HG03565 (cell line): ENCODE results near the gene KRTAP5-11.
"Not testable (repeated sequence)": the region's sequence is repeated elsewhere in the genome, so short reads cannot be mapped to it uniquely, and the experiment has no call there.

Source experiments
- ATAC-seq: cut with Tn5 transposase; IDR thresholded peaks from one replicate; pipeline ENCODE4 v1.9.1; 2021; ENCODE audit warnings: mild to moderate bottlenecking, moderate library complexity; ENCODE audit not compliant: unreplicated experiment

KRTAP5-11 gene

GRCh38 chr11:71557257-71557656 is 25.4 kb downstream of the KRTAP5-11 start:
- ATAC-seq = no peak

DNA sequence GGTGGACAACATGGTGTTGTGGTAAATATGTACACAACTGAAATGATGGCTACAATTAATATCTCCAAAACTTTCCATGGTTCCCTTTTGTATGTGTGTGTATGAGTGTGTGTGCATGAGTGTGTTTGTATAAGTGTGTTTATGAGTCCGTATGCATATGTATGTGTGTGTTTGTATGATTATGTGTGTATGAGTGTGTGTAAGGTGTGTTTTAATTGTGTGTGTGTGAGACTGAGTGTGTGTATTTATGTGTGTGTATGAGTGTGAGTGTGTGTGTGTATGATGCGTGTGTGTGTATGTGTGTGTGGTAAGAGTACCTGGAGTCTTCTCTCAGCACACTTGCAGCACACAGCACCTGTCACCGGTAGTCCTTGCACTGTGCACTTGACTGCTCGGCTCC is 26.7 kb downstream of the KRTAP5-11 start:
- ATAC-seq = no peak

DNA sequence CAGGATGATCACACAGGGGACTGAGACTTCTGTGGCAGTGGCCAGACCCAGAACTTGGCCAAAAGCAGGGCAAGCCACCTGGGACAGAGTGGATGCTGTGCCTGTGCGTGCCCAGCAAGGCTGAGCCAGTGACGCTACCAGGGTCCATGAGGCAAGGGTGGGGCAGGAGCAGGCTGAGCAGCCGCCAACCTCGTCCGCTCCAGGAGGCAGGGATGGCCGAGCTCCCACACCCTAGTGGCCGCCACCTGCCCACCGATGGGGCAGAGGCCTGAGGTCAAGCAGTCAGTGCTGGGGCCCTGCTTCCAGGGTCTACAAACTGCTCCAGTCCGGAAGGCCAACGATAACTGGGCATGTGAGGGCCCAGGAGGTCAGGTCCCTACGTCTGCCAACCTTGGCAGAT is 27.2 kb downstream of the KRTAP5-11 start:
- ATAC-seq = no peak

DNA sequence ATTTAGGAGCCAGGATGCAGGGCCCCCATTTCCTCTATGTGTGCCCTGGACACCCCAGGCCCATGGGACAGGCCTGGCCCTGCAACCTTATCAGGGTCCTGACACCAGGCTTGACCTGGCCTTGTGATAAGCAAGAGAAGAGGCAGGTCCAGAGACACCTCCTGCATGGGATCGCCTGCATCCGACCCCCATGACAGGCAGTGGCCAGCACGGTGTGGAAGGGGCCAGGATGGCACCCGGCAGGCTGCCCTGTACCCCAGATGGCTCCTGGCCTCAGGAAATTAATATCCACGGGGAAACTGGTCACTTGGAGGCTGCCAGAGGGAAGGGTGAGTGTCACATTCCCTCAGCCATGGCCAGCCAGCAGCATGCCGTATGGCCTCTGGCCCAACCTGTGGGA is 27.7 kb downstream of the KRTAP5-11 start:
- no peak for ATAC-seq

GRCh38 chr11:71551711-71552110 is 31.0 kb downstream of the KRTAP5-11 start:
- ATAC-seq = no peak

DNA sequence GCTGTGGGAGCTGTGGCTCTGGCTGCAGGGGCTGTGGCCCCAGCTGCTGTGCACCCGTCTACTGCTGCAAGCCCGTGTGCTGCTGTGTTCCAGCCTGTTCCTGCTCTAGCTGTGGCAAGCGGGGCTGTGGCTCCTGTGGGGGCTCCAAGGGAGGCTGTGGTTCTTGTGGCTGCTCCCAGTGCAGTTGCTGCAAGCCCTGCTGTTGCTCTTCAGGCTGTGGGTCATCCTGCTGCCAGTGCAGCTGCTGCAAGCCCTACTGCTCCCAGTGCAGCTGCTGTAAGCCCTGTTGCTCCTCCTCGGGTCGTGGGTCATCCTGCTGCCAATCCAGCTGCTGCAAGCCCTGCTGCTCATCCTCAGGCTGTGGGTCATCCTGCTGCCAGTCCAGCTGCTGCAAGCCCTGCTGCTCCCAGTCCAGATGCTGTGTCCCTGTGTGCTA is 33.9 kb downstream of the KRTAP5-11 start:
- no peak for ATAC-seq

DNA sequence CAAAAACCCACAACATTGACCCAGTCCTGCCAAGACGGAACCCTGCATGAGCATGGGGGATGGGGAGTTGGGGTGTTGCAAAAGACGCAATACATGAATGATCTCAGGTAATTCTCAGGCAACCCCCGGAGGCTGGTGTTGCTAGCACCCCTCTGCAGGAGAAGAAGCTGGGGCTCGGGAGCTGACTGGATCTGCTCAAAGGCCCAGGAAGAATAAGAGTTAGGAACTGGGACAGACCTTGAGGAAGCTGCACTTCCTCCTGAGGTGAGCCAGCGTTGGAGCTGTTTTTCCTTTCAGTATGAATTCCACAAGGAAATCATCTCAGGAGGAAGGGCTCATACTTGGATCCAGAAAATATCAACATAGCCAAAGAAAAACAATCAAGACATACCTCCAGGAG is 34.6 kb downstream of the KRTAP5-11 start, which contains the start of gene KRTAP5-9:
KRTAP5-9 (plus strand) TSS at position 301 of the 400 bp plus-strand sequence. CDS start 238 bp downstream, outside the sequence.
- no peak for ATAC-seq

- no peak for ATAC-seq
Measured at GRCh38 chr11:71545405-71545966, 37.2 kb downstream of the KRTAP5-11 start.

DNA sequence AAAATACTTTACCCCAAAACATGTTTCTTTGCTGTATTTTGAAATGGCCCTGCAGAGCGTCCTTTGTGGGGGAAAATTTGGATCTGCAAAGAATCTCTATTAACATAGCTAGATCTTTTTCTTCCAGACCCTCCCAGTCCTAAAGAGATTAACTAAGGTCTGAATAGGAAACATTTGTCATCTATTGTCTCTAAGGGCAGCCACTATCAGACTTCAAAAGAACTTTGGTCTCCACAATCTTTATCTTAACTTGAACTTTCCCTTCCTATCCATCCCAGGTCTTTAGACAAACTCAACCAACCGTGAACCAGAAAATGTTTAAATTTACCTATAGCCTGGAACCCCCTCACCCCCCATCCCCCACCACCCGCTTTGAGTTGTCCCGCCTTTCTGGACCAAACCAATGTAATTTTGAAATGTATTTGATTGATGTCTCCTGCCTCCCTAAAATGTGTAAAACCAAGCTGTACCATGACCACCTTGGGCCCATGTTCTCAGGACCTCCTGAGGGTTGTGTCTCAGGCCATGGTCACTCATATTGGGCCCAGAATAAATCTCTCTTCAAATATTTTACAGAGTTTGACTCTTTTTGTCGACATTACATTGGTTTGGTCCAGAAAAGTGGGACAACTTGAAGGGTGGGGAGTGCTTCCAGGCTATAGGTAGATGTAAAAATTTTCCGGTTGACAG is 38.0 kb downstream of the KRTAP5-11 start:
- ATAC-seq = no peak

GRCh38 chr11:71543866-71544265 is 38.8 kb downstream of the KRTAP5-11 start:
- no peak for ATAC-seq

DNA sequence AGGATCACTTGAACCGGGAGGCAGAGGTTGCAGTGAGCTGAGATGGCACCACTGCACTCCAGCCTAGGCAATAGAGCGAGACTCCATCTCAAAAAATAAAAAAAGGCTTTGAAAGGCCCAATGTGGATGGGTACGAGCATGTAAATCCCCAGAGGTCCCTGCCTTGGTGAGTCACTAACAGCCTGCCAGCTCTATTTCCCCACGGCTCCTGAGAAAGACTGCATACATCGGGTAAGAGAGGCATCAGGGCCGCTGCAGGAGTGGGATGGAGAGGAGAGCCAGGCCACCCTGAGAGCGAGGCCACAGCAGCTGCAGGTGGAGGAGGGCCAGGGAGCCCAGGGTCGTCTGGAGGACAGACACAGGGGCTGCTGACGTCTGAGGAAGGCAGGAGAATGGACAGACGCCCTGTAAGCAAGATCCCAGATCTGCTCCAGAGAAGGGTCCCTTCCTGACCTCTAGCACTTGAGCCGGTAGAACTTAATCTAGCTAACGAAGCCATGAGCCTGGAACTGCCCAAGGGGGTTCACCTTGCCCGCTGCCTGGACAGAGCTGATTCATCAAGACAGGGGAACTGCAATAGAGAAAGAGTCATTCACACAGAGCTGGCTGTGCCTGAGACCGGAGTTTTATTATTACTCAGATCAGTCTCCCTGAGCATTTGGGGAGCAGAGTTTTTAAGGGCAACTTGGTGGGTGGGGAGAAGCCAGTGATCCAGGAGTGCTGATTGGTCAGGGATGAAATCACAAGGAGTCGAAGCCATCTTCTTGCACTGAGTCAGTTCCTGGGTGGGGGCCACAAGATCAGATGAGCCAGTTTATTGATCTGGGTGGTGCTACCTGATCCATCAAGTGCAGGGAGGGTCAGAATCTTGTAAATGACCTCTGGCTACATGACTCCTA is 39.5 kb downstream of the KRTAP5-11 start:
- no peak for ATAC-seq

- no peak for ATAC-seq
Measured at GRCh38 chr11:71542382-71542781, 40.3 kb downstream of the KRTAP5-11 start.

DNA sequence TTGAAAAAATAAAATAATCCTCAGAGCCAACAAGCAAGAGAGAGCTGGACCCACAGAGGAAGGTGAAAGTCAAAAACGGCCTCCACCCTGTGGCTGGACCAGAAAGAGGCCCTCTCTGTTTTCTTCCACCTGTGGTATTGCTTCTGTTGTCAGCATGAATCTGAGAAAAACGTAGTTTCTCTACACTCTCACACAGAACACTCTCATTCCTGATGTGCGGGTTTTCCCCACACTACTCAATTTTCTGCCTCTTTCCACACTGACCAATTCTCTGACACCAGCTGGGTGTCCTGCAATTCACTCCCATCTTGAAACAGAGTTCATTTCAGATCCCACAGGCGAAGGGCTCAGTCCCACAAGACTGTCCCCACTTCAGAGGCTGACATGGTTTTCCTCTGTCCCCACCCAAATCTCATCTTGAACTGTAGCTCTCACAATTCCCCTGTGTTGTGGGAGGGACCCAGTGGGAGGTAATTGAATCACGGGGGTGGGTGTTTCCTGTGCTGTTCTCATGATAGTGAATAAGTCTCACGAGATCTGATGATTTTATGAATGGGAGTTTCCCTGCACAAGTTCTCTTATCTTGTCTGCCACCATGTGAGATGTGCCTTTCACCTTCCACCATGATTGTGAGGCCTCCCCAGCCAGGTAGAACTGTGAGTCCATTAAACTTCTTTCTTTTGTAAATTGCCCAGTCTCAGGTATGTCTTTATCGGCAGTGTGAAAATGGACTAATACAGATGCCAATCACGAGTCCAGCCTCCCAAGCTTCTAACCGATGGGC is 42.0 kb downstream of the KRTAP5-11 start:
- not testable (repeated sequence) for ATAC-seq

DNA sequence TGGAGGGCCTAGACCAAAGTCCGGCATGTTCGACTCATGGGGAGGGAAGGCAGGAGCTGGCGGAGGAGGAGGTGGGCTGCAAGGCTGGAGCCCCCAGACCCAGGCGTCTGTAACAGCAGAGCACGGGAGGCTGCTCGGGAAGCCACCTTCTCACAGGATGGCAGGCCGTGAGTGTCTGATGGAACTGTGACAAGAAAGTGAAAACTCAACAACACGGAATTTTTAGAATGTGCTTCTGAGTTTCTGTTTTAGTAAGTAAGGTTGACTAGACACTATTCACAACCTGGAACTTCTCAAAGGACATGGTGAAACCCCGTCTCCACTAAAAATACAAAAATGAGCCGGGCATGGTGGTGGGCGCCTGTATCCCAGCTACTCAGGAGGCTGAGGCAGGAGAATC is 42.7 kb downstream of the KRTAP5-11 start:
- not testable (repeated sequence) for ATAC-seq

GRCh38 chr11:71539017-71539416 is 43.7 kb downstream of the KRTAP5-11 start:
- no peak for ATAC-seq

DNA sequence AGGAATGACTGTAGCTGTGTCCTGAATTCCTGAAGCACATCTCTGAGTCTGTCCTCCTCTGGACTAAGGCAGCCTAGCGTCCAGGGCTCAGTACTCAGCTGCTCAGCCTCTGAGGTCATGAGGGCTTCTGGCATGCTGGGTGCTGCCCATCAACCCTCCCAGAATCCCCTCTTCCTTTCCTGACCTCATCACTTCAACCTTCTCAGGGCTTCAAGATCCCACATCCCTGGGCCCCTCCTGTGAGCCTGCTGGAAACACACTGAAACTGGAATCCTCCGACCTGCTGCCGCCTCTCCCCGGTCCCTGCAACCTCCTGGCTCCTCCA is 44.0 kb downstream of the KRTAP5-11 start:
- no peak for ATAC-seq

GRCh38 chr11:71537977-71538665 is 44.6 kb downstream of the KRTAP5-11 start, which contains the start of gene KRTAP5-8:
Gene KRTAP5-8 (plus strand): TSS chr11:71538025. CDS start chr11:71538056, 31 bp downstream.
- ATAC-seq = not testable (repeated sequence)

DNA sequence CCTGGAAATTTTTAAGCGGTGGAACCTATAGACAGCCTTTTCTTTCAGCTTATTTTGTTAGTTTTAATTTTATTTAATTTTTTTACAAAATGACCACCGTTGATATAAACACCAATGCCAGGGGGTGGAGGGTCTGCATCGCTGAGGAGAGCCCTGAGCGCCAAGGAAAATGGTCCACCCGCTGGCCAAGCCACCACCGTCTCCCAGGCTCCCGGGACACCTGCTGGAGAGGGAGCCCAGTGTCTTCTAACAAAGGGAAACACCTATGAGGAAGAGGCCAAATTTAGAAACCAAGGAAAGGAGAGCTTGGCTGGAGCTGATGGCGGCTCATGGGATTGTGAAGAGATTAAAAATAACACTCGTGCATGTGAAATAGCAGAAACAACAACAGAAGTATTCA is 45.1 kb downstream of the KRTAP5-11 start:
- ATAC-seq = no peak

- no peak for ATAC-seq
Measured at GRCh38 chr11:71535825-71536224, 46.9 kb downstream of the KRTAP5-11 start.
